Stomach (tissue), 4 donors: ENCODE measurements around the gene AKNA.

Experiments used
- POLR2AphosphoS5 ChIP-seq, 3 donors: sonication (generic); formaldehyde crosslinking; IDR thresholded peaks; one replicate each; pipeline ENCODE4 v1.6.1; 2016; ENCODE audit warnings: antibody characterized with exemption in 3 of 3
- TF ChIP-seq, protein P1 (sequence below), 7 experiments: fragments of 450-650 bp in 4 of 7; fragments of 200-600 bp in 3 of 7; sonication (generic) in 3 of 7; IDR thresholded peaks; one replicate each; pipeline ENCODE4 v1.5.1; 2016 to 2019; ENCODE audit warnings: antibody characterized with exemption in 7 of 7, control low read depth in 2 of 7, mild to moderate bottlenecking in 1 of 7

DNA sequence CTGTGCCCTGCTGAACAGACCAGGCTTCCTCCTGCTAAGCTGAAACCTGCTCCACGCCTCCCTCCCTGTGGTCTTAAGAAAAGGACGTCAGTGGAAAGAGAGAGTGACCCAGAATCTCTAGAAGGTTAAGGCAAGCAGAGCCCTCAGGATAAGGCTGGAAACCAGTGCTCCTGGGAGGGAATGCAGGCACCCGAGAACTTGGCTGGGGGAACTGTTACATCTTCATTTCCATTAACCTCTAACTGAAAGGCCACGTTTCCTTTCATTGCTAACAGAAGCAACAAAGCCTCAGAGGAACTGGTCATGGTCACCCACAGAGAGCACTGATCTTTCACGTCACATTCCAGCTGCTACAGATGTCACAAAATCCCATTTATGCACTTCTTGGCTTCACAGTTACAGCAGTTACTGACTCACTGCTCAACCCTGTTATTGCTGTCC, 26.1 kb upstream of the AKNA start:
- TF ChIP-seq, protein P1, sequence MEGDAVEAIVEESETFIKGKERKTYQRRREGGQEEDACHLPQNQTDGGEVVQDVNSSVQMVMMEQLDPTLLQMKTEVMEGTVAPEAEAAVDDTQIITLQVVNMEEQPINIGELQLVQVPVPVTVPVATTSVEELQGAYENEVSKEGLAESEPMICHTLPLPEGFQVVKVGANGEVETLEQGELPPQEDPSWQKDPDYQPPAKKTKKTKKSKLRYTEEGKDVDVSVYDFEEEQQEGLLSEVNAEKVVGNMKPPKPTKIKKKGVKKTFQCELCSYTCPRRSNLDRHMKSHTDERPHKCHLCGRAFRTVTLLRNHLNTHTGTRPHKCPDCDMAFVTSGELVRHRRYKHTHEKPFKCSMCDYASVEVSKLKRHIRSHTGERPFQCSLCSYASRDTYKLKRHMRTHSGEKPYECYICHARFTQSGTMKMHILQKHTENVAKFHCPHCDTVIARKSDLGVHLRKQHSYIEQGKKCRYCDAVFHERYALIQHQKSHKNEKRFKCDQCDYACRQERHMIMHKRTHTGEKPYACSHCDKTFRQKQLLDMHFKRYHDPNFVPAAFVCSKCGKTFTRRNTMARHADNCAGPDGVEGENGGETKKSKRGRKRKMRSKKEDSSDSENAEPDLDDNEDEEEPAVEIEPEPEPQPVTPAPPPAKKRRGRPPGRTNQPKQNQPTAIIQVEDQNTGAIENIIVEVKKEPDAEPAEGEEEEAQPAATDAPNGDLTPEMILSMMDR (IDR thresholded peaks at IDR 0.05) = no peak
- peak in 2 of 3 donors; percentile 32 to 41 for TF ChIP-seq POLR2AphosphoS5 (IDR thresholded peaks at IDR 0.05)
